ENCODE data around the gene MARVELD3.

DNA sequence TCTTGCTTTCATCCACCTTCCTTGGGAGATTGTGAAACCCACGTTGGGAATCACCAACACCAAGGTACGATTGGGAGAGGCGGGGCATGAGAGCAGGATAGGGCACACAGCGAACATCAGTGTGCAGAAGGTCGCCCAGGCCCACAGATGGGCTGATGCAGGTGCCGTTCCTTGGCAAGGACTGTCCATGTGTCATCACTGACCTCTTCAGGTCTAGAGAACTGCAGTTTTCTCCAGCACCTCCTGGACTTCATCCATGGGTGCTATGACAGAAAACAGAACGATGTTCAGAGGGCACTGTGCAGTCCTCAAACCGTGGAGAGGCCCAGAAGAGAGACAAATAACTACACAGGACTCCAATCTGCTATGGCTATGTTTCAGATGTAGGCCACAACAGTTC is 25.2 kb upstream of the MARVELD3 start:
- TF ChIP-seq POLR2A (IDR thresholded peaks at IDR 0.05; ENCODE audit: low read depth, low read length) (no peak), TAF1 (IDR thresholded peaks at IDR 0.05; ENCODE audit: borderline replicate concordance, low read depth, low read length) (no peak), POLR2AphosphoS5 (IDR thresholded peaks at IDR 0.05; ENCODE audit: low read depth, low read length) (no peak)
